Activated CD4-positive, alpha-beta T cell treated with anti-CD3 and anti-CD28 coated beads for 24 hours (primary cell): ENCODE results near the gene SMIM8.

Experiments
- DNase-seq, 2 donors: peaks; one replicate each; pipeline ENCODE4 v3.0.0-alpha.2; 2020; ENCODE audit warnings: low read depth in 2 of 2

The SMIM8 gene

GRCh38 chr6:87334683-87335082, 12.3 kb downstream of the SMIM8 start:
- no peak for DNase-seq

- DNase-seq, result no peak
Observed at GRCh38 chr6:87336367-87336766, 14.0 kb downstream of the SMIM8 start.

DNA sequence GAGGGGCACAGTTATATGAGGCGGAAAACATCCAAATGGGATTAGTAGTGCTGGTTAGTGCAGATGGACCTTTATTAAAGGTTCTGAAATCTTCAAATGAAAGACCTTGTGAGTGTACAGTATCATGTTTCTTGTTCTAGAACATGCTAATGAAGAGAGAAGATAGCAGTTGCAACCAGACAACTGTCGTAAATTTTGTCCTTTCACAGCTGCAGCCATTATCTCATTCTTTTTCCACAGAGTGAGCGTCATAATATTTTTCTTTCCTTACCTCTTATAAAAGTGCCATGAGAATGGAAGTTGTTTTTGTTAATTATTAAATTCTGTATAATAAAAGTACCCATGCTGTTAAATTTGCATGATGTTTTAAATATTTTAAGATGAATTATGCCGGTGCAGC, 17.8 kb downstream of the SMIM8 start:
- DNase-seq, result no peak

GRCh38 chr6:87341158-87341557, 18.8 kb downstream of the SMIM8 start:
- DNase-seq, result no peak

DNA sequence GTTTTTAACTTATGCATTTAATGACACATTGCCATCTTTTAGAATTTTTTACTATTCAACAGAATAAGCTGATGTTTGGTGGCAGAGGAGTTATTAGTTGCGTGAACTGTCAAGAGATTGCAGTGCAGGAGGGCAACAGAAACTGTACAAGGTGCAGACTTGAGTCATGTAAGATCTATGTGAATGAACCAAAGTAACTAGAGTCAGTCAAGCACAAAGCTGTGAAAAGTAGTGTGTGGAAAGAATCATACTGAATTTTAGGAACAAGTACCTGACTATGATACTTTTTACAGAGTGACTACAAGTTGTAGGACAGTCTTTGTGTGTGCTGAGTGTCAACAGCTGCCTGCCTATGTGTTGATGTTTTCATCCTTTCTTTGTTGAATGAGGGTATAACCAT, 19.5 kb downstream of the SMIM8 start:
- DNase-seq, result no peak

GRCh38 chr6:87342829-87343228, 20.4 kb downstream of the SMIM8 start:
- DNase-seq, result no peak

DNA sequence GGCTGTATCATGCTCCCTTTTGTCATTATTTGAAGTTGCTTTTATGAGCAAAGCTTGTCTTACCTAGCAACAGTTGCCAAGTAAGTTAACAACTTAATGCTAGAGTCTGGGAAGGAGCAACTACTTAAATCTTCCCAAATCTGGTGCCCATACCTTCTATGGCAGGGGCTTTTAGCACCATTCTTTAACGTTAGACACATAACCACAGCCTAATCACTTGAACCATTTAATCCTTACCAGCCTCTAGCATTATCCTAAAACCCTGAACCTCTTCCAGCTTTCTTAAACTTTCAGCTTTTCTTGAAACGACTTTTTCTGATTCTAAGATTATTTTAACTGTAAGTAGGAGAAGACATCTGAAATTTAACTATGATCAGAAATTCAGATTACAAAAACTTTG, 22.3 kb downstream of the SMIM8 start, which contains the start of gene C6orf163:
Gene C6orf163, plus strand, starts transcription at position 83 of the 400 bp plus-strand sequence. Its CDS starts 287 bp downstream, at position 370.
- no peak for DNase-seq

DNA sequence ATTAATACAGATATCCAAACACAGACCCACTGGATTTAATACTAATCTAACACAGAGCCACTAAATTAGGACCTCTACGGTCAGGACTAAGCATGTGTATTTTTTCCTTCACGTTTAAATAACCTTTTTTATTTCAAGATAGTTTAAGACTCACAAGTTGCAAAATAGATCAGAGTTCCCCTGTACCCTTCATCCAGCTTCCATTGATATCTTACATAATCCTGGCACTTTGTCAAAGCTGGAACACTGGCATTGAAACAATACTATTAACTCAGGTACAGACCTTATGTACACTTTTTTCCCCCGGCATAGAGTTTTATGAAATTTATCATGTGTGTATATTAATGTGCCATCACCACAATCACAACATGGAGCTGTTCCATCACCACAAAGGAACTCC, 24.3 kb downstream of the SMIM8 start:
- no peak for DNase-seq

DNA sequence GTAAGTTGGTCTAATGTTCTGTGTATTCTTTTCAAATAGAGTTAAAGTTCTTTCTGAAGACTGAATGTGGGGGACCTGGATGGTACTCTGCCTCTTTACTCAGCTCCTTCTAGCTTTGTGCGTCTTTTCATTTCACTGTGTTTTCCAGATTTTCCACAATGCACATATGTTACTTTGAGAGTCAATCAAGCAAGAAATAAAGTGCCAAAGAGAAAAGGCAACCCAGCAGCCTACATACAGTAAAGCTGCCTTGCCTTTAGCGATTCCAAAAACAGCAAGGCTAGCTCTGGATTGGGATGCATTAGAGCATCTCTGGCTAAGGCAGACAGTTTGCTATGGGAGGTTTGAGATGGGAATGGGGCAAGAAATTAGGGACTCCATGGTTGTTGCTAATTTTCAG, 27.5 kb downstream of the SMIM8 start:
- DNase-seq, result no peak

DNA sequence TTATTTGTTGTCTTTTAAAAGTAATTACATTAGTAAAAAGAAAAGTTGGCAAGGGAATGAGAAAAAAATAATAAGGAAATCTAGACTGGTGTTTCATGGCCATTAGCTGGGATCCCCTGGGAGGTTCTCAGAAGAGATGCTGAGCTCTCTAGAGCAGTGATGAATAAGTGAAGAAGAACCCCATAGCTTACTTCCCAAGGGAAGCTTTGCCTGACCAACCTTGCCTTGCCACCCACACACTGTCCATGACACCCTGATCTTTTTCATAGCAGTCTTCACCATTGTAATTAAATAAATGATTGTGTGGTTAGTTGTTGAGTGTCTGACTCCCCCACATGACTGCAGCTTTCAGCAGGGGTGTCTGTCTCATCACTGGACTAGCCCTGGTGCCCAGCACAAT, 28.1 kb downstream of the SMIM8 start:
- DNase-seq, result no peak

DNA sequence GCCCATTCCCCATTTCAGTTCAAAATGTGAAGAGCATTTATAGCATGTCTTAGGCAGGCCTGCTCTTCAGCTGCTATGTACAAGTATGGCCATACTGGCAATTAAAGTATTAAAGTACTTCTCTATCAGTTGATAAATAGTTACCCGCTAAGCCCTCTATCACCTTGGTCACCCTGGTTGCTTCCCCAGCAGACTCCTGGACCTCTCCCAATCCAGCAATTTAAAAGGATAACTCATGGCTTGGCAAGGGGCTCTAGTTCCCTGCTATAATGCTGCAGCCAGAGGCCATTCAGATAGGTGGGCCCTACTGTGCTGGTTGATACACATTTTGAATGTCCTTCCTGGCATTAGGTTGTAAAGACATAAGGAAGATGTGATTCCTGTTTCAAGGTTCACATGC, 29.2 kb downstream of the SMIM8 start:
- no peak for DNase-seq

- no peak for DNase-seq
Observed at GRCh38 chr6:87356181-87356580, 33.8 kb downstream of the SMIM8 start.

- DNase-seq, result no peak
Observed at GRCh38 chr6:87357479-87358196, 35.2 kb downstream of the SMIM8 start.

DNA sequence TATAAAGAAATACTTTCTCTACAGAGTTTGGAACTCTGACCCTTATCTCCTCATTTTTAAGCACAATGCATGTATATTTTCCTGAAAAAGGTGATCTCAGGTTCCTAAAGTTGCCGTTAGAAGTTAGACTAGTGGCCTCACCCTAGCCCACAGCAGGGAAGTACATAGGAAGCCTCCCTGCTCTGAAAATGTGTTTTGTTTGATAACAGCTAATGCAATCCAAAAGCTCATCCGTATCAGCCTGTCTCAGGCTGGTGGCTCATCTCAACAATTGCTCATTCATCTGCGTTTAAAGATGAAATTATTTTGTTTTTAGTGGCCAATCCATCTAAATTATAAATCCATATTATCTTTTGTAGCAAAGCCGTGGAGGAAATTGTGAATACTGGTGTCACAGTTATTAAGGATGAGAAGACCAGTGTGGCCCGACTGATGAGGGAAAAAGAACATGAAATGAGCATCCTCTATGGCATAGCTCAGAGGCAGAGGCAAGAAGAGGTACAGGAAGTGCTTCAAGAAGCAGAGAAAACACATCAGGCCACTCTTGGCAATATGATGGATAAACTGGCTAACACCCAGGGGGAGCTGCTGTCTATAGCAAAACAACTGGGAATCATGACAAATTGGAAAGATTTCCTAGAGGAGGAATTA, 42.3 kb downstream of the SMIM8 start:
- DNase-seq, result no peak

GRCh38 chr6:87366072-87366827, 43.9 kb downstream of the SMIM8 start:
- no peak for DNase-seq

DNA sequence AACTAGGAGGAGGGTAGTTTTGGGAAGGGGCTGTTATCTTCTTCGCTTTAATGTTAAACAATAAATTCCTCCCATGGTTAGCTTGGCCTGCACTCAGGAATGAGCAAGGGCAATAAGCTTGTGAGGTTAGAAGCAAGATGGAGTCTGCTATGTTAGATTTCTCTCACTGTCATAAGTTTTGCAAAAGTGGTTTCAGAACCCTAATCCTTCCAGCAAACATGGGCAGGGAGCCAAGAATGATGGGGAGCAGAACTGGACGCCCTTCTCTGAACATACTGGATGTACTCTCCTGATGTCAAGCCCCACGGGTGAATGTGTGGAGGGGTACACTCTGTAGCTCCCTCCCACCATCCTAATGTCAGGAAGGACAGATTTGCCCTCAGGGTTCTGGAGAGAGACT, 44.5 kb downstream of the SMIM8 start:
- DNase-seq, result no peak

DNA sequence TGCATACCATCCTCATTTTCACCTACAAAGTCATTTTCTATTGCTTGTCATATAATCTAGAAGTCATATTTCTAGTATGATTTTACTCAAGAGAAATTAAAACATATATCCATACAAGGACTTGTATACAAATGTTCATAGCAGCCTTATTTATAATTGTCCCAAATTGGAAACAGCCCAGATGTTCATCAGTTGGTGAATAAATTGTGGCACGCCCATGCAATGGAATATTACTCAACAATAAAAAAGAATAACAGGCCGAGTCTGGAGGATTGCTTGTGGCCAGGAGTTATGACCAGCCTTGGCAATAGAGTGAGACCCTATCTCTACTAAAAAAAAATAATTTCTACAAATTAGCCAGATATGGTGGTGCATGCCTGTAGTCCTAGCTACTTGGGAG, 51.0 kb downstream of the SMIM8 start:
- DNase-seq, result no peak

DNA sequence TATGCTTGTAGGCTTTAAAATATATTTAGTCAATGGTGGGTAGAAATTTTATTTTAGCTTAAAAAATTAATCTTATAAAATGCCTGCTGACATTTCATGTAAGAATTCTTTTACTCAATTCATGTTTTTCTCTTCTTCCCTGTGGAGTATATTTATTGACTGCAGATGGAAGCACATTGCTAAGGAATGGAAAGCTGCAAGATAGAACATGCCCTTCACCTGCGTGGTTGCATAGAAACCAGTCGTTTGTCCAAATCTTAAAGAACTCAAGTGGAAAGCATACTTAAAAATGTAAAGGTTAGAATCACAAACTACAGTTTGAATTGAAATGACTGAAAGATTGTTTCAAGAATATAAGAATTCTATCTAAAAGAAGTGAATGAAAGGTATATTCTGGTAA, 52.9 kb downstream of the SMIM8 start:
- DNase-seq, result no peak

DNA sequence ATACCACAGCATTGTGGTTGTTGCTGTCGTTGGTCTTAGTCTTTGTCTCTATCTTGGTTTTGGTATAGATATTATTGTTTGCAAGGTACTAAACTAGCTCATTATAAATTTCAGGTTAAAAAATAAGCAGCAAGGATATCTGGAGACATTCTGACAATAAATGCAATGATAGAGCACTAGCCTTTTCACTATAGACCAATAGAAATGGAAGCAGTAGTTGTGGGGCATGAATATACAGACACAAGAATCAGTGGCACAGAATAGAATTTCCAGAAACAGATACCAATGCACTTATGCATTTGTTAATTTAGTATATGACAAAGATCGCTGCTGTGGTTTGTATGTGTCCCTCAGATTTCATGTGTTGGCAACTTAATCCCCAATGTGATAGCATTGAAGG, 54.3 kb downstream of the SMIM8 start:
- DNase-seq, result no peak

- DNase-seq, result no peak
Observed at GRCh38 chr6:87378947-87379346, 56.6 kb downstream of the SMIM8 start.

DNA sequence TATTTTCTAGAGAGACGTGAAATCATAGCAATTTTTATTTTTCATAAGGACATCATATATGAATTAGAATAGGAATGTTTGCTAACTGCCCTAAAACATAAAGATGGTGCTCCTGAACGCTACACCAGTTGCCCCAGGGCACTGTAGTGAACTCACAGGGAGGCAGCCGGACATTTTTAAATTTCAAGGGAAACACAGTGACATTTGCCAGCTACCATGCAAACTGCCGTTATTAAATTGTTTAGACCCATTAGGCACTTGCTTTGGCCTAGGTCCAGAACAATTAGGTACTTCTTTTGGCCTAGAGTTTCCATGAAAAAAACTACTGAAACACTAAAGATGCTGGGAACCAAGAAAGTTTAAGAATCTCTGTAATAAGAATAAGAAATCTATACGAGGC, 60.5 kb downstream of the SMIM8 start:
- no peak for DNase-seq

- no peak for DNase-seq
Observed at GRCh38 chr6:87384038-87384437, 61.6 kb downstream of the SMIM8 start.

DNA sequence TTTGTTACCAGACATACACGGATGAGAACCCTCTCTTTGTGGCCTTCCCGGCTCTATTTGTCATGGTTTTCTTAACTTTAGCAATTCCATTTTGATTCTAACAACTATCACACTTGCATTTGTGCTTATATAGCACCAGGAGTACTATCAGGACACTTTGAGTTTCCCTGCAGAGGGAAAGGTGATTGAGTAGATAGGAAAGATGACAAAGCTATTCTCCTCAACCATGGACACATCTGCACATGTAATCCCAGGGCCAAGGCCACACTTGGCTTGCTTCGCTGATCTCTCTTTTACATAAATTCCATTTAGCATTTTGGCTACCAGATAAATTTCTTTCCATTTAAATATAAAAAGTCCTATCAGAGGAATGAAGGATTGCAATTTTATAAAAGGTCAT, 62.1 kb downstream of the SMIM8 start:
- no peak for DNase-seq
